ENCODE measurements around the gene PITHD1.
"Not testable (repeated sequence)": the region's sequence is repeated elsewhere in the genome, so short reads cannot be mapped to it uniquely, and the experiment has no call there.

The PITHD1 gene

DNA sequence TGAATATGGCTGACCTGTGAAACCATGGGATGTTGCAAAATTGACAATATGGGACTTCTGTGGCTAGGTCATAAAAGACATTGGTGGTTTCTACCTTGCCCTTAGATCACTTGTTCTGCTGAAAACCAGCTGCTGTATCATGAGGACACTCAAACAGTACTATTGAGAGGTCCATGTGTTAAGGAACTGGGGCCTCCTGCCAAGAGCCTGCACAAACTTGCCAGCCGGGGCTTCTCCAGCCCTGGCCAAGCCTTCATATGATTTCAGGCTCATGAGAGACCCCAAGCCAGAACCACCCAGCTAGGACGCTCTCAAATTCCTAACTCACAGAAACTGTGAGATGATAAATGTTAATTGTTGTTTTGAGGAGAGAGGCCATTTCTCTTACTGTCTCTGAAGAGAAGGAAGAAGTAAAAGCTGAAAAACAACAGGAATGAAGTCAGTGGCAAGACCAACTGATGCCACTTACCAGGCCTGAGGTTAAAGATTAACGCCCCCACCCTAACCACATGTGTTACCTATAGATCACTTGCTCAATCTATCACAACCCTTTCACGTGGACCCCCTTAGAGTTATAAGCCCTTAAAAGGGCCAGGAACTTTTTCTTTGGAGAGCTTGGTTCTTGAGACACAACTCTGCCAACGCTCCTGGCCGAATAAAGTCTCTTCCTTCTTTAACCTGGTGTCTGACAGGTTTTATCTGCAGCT, 3.9 kb upstream of the PITHD1 start:
- no peak for DNase-seq (ENCODE audit: low spot score)
- TF ChIP-seq, protein P1, sequence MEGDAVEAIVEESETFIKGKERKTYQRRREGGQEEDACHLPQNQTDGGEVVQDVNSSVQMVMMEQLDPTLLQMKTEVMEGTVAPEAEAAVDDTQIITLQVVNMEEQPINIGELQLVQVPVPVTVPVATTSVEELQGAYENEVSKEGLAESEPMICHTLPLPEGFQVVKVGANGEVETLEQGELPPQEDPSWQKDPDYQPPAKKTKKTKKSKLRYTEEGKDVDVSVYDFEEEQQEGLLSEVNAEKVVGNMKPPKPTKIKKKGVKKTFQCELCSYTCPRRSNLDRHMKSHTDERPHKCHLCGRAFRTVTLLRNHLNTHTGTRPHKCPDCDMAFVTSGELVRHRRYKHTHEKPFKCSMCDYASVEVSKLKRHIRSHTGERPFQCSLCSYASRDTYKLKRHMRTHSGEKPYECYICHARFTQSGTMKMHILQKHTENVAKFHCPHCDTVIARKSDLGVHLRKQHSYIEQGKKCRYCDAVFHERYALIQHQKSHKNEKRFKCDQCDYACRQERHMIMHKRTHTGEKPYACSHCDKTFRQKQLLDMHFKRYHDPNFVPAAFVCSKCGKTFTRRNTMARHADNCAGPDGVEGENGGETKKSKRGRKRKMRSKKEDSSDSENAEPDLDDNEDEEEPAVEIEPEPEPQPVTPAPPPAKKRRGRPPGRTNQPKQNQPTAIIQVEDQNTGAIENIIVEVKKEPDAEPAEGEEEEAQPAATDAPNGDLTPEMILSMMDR (IDR thresholded peaks at IDR 0.05): no peak
- H3K4me3 ChIP-seq: no peak overlapping the region

DNA sequence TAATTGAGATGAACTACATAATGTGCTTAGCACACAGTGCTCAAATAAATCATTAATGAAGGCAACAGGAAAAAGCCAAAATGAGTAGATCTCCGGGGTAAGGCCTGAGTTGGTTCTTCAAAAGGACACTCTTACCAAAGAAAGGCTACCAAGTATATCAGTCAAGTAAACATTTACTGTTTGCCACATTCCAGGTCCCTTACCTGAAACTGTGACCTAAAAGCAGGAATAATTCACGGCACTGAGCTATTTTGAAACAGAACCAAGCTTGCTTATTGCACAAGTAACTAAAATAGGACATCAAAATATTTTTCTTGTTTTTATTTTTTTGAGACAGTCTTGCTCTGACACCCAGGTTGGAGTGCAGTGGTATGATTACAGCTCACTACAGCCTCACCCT, 2.0 kb upstream of the PITHD1 start:
- TF ChIP-seq, protein P1 (IDR thresholded peaks at IDR 0.05): no peak
- DNase-seq (ENCODE audit: low spot score): no peak
- Histone ChIP-seq H3K27ac (no peak overlapping the region), H3K4me3 (no peak overlapping the region)

More for the DNA sequence above, 3.9 kb upstream of the PITHD1 start:
- no peak overlapping the region for H3K27ac ChIP-seq

DNA sequence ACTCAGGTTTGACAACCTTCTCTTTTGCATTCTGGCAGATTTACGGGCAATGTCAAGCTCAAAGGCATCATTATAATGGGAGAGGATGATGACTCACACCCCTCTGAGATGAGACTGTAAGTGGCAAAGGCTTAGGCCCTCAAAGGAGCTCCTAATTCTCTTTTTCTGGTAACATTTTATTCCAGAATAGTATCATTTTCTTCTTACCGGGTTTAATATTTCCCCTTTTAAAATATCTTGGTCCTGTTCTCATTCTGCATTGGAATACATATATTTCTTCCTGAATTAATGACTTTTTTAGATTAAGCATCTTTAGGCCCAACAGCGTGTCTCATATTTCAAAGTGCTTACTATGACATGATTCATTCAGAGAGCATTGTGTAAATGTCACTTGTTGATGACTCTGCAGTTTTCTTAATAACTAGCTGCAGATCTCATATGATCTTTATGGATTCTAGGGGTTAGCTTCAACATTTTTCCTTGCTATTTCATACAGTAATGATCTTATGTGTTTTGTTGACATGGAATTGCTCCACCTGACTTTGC, 1.7 kb downstream of the PITHD1 start:
- Histone ChIP-seq H3K4me3 (peak overlapping the region; percentile 96), H3K27ac (no peak overlapping the region)
- DNase-seq (ENCODE audit: low spot score): no peak
- TF ChIP-seq, protein P1 (IDR thresholded peaks at IDR 0.05): no peak

DNA sequence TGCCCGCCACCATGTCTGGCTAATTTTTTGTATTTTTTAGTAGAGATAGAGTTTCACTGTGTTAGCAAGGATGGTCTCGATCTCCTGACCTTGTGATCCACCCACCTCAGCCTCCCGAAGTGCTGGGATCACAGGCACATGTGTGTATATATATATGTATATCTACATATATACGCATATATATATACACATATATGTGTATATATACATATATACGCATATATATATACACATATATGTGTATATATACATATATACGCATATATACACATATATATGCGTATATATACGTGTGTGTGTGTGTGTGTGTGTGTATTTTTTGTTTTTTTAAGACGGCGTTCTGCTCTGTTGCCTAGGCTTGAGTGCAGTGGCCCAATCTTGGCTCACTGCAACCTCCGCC, 4.9 kb downstream of the PITHD1 start:
- not testable (repeated sequence) for H3K27ac ChIP-seq; DNase-seq (ENCODE audit: low spot score); H3K4me3 ChIP-seq

DNA sequence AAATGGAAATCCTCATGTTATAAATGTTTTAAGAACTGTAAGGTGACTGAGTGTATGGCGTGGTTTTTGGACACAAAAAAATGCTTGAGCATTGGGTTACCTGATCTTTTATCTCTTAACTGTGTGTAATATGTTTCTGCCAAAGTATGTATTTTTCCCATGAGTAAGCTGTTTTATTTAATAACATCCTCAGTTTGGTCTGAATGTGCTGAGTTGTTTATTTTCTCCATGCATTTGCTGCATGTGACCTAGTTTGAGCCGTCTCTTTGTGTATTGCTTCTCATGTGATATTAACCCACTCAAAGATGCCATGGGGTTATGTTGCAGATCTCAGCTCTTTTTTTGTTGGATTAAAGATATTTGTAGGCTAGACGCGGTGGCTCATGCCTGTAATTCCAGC, 6.6 kb downstream of the PITHD1 start:
- TF ChIP-seq, protein P1 (IDR thresholded peaks at IDR 0.05): no peak
- DNase-seq (ENCODE audit: low spot score): no peak
- no peak overlapping the region for H3K27ac ChIP-seq

DNA sequence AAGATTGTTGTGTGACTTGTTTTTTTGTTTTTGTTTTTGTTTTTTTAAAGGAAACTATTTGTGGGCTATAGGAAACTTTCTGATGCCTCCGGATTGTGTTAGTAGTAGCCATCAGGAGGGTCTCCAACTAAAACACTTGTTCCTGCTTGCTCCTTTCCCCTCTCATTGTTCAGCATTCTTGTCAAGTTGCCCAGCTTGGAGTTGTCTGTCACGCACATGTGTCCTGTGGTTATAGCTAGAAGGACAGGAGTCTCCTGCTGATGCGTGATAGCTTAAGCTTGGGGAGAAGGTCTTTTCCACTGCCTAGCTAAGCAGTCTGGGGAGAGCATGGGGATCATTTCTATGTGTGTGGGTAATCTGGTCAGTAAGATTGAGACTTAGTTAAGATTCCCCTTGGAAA, 9.5 kb downstream of the PITHD1 start:
- TF ChIP-seq, protein P1 (IDR thresholded peaks at IDR 0.05): no peak
- Histone ChIP-seq H3K27ac (no peak overlapping the region), H3K4me3 (no peak overlapping the region)
- DNase-seq (ENCODE audit: low spot score): no peak

More for the DNA sequence above, 6.6 kb downstream of the PITHD1 start:
- H3K4me3 ChIP-seq: no peak overlapping the region

DNA sequence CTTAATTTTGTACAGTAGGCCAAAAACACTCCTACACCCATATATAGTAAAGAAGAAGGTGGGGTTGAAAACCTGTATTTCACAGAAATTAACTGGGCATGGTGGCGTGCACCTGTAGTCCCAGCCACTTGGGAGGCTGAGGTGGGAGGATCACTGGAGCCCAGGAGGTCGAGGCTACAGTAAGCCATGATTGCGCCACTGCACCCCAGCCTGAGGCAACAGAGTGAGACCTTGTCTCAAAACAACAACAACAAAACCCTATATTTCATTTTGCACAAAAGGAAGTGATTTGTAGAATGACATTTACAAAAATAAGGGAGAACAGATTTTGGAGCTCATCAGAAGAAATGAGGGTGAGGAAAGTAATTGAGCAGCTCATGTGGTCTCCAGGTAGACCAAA, 10.5 kb downstream of the PITHD1 start:
- DNase-seq (ENCODE audit: low spot score): no peak
- Histone ChIP-seq H3K4me3 (no peak overlapping the region), H3K27ac (no peak overlapping the region)
- TF ChIP-seq, protein P1 (IDR thresholded peaks at IDR 0.05): no peak
